Tracheal epithelial cell (primary cell): ENCODE measurements around the gene NCLN. TPM values are rescaled to one million over a fixed set of nuclear protein-coding genes. Genes with fewer than 3 reads are reported as not detected.

ENCODE experiments used
- total RNA-seq: library from RNA; depleted of rRNA; stranded (reverse); fragments of >200 nt; gene quantifications from 2 replicates; pipeline ENCODE4 v1.2.1, GENCODE V29; 2014

NCLN gene, protein sequence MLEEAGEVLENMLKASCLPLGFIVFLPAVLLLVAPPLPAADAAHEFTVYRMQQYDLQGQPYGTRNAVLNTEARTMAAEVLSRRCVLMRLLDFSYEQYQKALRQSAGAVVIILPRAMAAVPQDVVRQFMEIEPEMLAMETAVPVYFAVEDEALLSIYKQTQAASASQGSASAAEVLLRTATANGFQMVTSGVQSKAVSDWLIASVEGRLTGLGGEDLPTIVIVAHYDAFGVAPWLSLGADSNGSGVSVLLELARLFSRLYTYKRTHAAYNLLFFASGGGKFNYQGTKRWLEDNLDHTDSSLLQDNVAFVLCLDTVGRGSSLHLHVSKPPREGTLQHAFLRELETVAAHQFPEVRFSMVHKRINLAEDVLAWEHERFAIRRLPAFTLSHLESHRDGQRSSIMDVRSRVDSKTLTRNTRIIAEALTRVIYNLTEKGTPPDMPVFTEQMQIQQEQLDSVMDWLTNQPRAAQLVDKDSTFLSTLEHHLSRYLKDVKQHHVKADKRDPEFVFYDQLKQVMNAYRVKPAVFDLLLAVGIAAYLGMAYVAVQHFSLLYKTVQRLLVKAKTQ
- 50.7 and 64.1 TPM in 2 replicates for total RNA-seq

GRCh38 chr19:3185461-3186159 lies at the start of gene NCLN:
Gene NCLN, plus strand, starts transcription at chr19:3185930. Its CDS starts 101 bp downstream, at chr19:3186031.

GRCh38 chr19:3135961-3136683 lies 49.6 kb upstream of the NCLN start, which contains the start of gene GNA15:
Gene GNA15, plus strand, starts transcription at chr19:3136033. Its CDS starts 418 bp downstream, at chr19:3136451.

GRCh38 chr19:3178377-3178972 lies 7.3 kb upstream of the NCLN start, which contains the start of gene S1PR4:
Gene S1PR4, plus strand, starts transcription at chr19:3178769. Its CDS starts 24 bp downstream, at chr19:3178793.

GRCh38 chr19:3224346-3225168 lies 38.8 kb downstream of the NCLN start, which contains the start of gene CELF5:
Gene CELF5, plus strand, starts transcription at chr19:3224661. Its CDS starts 79 bp downstream, at chr19:3224740.

Other genes with a start within 250 kb of the NCLN start
- gene ZNF77, start 241.0 kb upstream of the NCLN start, total RNA-seq, result 4.0 and 4.3 TPM in 2 replicates
- 1.2 TPM in 1 of 2 replicates, not detected in the other for gene TLE6, start 208.4 kb upstream of the NCLN start, total RNA-seq
- 1.4 and 2.6 TPM in 2 replicates for gene TLE2, start 156.7 kb upstream of the NCLN start, total RNA-seq
- 94.2 and 123 TPM in 2 replicates for gene TLE5, start 123.4 kb upstream of the NCLN start, total RNA-seq
- 44.3 and 63.6 TPM in 2 replicates for gene GNA11, start 91.6 kb upstream of the NCLN start, total RNA-seq
- gene GNA15, start 49.9 kb upstream of the NCLN start, total RNA-seq, result 98.0 and 207 TPM in 2 replicates
- 0.24 and 0.85 TPM in 2 replicates for gene S1PR4, start 7.2 kb upstream of the NCLN start, total RNA-seq
- gene CELF5, start 38.7 kb downstream of the NCLN start, total RNA-seq, result under 0.01 TPM in 1 of 2 replicates, not detected in the other
- 18.6 and 30.5 TPM in 2 replicates for gene NFIC, start 180.7 kb downstream of the NCLN start, total RNA-seq